NCI-H446 (cell line): ENCODE data around the gene ETNPPL.

ENCODE experiments used
- DNase-seq, 2 experiments: peaks; one replicate each; lab custom pipeline; 2025; lab: John Stamatoyannopoulos, UW

Gene ETNPPL

DNA sequence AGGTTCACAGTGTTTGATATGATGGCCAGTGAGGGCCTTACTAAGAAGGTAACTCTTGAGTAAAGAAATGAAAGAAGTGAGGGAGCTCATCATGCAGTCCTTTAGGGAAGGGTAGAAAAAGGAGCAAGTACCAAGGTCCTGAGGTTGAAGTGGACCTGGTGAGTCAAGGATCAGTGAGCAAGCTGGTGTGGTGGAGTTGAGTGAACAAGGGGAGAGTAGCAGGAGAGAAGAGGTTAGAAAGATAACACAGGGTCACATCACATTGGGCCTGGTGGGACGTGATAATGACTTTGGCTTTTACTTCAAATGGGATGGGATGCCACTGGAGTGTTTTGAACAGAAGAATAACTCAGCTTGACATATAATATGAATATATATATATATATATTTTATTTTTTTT lies 67.8 kb downstream of the ETNPPL start:
- DNase-seq = no peak

DNA sequence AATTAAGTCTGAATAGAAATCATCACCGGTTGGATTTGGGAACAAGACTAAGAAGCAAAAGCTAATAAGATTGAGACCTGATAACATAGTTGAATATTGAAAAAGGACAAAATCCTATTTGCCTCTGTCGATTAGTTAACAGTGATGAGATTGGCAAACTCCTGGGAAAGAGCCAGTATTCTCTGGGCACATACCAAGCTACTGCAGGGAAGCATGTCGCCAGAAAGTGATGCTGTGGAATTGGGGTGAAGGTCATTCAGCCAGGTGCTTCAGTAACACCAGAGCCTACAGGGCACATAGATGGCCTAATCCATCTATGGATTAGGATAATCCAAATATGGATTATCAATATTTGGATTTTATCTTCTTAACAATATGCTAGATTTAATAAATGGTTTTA lies 68.4 kb downstream of the ETNPPL start:
- DNase-seq = no peak

DNA sequence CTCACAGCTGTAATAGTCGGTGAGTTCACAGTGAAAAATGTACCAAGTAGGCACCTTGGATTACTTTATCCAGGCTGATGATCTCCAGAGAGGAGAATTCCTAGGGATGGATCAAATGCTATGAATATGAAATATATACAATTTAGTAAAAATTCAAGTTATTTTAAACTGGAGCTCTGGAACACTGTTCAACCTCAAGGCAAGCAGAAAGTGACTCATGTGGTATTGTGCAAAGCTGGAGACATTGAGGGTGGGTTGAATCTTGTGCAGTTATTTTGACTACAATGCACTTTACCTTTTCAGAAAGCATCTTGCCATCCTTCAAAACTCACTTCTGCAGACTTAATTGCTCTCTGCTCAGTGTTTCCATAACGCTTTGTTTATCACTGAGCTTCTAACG lies 69.0 kb downstream of the ETNPPL start:
- no peak for DNase-seq

DNA sequence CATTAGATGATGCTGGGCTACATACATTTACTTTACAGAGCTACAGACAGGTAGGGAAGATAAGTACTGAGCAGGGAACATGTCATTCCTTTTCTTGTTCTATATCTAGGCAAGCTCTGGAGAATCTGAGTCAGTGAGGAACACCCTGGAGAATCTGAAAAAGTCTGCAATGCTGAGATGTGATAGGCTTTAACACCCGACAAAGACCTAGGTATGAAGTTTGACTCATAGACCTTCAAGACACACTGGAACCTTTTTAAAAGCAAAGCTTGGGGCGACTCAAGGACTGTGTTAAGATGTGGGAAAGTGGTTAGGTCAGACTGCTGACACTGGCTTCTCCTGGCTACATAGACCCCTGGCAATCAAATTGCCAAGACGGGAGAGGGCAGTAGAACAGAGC lies 69.6 kb downstream of the ETNPPL start:
- no peak for DNase-seq
